GM03348 (cell line): ENCODE measurements around the gene DENND4A.
"Not testable (repeated sequence)": the region's sequence is repeated elsewhere in the genome, so short reads cannot be mapped to it uniquely, and the experiment has no call there.

ENCODE experiments used
- DNase-seq: peaks from one replicate; pipeline ENCODE4 v3.0.0; 2012; ENCODE audit warnings: low spot score

DENND4A gene

DNA sequence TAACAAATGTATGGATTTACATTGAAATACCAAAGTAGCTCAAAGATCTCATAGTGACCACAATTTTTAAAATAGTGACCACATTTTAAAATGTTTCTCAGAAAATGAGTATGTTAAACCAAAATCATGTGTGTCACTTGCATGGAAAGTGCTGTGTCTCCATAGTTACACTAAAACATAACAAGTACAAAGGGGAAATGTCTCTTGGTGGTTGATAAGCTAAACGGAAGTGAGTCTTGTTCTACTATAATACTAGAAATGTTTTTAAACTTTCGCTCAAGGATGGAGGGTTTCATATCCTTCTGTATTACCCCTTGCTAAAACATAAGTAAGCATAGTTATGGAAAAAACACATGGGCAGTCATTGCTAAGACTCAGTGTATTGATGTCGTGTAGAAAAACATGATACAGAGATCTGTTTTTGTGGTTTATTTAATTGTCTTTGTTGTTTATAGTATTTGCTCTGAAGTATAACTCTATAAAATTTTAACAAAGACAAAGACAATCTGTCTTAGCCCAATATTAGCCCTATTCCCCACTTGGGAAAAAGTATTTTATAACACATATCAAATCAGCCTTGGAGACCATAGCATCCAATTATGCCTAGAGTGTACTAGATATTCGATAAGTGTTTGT lies 27.0 kb upstream of the DENND4A start:
- DNase-seq: no peak

DNA sequence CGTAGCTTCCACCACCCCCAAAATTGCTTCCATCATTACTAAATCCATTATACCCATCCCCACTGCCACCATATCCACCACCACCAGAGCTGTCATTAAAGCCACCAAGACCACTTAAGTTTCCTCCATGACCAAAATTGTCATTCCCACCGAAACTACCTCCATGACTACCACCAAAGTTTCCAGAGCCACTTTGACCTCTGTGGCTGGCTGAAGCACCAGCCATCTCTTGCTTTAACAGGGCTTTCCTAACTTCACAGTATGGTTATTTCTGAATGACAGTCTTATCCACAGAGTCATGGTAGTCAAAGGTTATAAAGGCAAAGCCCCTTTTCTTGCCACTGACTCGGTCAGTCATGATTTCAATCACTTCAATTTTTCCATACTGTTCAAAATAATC lies 24.3 kb upstream of the DENND4A start:
- no peak for DNase-seq

DNA sequence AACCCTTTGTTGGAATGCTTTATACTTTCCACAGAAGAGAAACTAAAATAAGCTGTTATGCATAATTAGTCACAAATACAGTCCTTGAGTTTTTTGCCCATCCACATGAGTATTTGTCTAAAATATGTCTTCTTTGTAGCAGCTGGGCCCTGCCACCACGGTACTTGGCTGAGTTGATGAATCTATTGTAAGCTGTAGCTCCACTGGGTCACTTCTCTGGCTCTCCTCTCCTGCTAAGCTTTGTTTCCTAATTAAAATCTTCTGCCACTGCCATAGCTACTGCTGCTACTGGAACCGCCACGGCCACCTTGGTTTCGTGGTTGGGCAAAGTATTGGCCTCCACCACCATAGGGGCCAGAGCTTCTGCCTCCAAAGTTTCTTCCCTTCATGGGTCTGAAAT lies 23.9 kb upstream of the DENND4A start:
- not testable (repeated sequence) for DNase-seq

DNA sequence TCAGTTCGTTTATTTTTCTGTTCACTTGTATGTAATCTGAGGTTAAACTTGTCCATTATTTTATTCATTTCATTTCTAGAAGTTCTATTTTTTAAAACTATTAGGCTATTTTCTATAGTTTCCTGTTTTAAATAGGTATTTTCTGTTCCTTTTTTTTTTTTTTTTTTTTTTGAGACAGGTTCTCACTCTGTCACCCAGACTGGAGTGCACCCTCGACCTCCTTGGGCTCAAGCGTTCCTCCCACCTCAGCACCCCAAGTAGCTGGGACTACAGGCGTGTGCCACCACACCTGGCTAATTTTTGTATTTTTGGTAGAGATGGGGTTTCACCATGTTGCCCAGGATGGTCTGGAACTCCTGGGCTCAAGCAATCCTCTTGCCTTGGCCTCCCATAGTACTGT lies 22.2 kb upstream of the DENND4A start:
- not testable (repeated sequence) for DNase-seq

GRCh38 chr15:65812916-65813315 lies 20.8 kb upstream of the DENND4A start:
- DNase-seq: no peak

GRCh38 chr15:65812467-65812866 lies 20.4 kb upstream of the DENND4A start:
- no peak for DNase-seq

DNA sequence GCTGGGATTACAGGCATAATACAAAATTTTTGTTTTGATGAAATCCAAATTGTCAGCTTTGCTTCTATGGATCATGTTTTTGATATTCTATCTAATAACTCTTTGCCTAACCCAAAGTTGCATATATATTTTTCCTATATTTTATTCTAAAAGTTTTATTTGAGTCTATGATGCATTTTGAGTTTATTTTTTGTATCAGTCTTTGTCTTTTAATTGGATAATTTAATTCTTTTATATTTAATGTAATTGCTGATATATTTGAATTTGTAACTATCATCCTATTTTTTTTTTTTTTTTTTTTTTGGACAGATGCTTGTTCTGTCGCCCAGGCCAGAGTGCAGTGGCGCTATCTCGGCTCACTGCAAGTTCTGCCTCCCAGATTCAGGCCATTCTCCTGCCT lies 19.7 kb upstream of the DENND4A start:
- no peak for DNase-seq

DNA sequence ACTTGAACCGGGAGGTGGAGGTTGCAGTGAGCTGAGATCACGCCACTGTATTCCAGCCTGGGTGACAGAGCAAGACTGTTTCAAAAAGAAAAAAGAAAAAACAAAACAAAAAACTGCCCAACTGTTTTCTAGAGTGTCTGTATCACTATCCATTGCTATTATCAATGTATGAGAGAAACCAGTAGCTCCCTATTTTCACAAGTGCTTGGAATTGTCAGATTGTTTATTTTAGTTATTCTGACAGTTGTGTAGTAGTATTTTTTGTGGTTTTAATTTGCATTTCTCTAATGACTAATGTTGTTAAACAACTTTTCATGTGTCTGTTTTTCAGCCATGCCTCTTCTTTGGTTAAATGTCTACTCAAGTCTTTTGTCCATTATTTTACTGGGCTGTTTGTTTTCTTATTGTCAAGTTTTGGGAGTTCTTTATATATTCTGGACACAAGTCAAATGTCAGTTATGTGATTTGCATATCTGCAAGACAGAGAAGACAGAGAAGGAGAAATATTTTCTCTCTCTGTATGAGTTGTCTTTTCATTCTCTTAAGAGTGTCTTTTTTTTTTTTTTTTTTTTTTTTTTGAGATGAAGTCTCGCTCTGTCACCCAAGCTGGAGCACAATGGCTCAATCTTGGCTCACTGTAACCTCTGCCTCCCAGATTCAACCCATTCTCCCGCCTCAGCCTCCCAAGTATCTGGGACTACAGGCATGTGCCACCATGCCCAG lies 19.1 kb upstream of the DENND4A start:
- DNase-seq: not testable (repeated sequence)

DNA sequence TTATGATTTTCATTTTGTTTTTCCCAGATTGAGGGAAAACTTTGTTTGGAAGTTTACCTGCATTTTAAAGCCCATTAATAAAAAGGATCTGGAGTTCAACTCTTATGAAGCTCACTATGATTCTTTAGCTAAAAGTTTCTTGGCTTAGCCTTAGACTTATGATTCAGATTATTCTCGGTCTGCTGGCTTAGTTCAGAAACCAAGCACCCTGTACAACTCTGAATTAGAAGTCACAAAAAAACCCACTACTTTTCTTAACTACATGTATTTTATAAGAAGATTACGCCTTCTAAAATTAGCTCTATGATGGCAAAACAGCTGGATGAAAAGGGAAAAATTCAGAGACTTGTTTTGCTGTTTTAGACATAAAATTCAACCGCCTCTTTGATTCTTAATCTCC lies 14.3 kb upstream of the DENND4A start:
- DNase-seq: no peak

DNA sequence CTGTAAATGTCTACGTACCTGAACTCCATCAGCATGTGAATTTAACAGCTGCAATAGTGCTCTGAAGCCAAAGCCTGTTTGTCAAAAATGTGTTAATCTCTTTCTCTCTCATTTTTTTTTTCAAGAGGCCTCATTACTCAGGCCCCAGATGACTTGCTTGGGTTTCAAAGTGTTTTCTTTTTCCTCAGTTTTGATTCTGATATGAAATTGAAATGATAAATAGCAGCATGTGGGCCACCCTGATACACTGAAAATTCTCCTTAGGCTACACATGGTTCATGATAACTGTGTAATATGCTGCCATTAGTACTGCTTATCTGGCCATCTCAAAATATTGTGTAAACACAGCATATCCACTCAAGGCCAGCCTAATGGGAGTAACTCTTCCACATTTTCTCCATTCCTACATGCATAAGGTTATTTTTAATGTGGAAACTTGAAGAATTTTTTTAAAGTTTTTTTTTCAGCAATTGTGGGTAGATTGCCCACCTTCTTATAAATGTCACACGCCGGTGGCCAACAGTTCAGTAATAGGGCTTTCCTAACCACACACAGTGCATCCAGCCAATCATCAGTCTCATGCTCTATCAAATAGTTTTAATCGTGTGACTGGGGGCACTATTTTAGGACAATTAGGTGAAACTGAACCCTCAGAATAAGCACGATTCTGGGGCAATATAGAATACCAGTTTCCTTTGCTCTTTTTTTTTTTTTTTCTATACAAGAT lies 13.1 kb upstream of the DENND4A start:
- no peak for DNase-seq

DNA sequence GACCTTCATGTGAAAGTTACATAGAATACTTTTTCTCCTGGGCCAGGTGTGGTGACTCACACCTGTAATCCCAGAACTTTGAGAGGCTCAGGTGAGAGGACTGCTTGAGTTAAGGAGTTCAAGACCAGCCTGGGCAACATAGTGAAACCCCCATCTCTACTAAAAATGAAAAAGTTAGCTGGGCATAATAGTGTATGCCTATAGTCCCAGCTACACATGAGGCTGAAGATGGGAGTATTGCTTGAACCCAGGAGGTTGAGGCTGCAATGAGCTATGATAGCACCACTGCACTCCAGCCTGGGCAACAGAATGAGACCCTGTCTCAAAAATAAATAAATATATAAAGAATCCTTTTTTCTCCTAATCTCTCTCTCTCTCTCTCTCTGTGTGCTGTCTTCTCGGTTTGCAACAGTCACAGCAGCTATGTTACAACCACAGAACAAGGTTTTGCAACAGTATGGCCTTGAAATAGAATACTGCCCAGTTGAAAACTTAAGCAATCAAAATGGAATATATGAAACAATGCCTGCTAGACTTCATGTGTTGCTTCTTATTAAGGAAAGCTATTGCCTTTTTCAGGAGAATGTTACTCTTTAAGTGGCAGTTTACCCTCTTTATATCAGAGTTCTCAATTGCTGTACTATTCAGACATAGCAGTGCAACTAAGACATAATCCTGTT lies 12.3 kb upstream of the DENND4A start:
- no peak for DNase-seq

- no peak for DNase-seq
Observed at GRCh38 chr15:65801229-65801805, 9.2 kb upstream of the DENND4A start.

DNA sequence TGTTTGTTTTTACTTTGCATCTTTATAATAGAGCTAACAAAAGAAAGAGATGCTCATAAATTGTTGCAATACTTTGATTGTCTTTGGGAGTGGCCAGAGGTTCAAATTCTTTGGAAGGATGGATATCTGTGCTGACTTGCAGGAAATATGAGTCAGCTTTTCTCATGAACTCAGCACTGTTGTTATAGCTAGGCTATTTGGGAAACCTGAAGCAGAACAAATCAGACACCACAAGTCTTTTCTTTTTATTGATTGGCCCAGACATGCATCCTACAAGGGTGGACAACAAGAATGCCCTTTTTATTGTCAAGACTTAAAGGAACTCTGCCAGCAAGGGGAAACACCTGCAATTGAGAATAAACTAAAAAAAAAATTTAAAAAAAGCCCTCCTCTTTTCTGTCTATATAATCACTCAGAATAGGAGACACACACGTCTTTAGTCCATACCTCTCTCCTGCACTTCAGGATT lies 4.6 kb upstream of the DENND4A start:
- peak; percentile 36 for DNase-seq

GRCh38 chr15:65795663-65796216 lies 3.6 kb upstream of the DENND4A start:
- no peak for DNase-seq

- DNase-seq: no peak
Observed at GRCh38 chr15:65793818-65794104, 1.7 kb upstream of the DENND4A start.

GRCh38 chr15:65792988-65793817 lies 1.1 kb upstream of the DENND4A start:
- DNase-seq: no peak

DNA sequence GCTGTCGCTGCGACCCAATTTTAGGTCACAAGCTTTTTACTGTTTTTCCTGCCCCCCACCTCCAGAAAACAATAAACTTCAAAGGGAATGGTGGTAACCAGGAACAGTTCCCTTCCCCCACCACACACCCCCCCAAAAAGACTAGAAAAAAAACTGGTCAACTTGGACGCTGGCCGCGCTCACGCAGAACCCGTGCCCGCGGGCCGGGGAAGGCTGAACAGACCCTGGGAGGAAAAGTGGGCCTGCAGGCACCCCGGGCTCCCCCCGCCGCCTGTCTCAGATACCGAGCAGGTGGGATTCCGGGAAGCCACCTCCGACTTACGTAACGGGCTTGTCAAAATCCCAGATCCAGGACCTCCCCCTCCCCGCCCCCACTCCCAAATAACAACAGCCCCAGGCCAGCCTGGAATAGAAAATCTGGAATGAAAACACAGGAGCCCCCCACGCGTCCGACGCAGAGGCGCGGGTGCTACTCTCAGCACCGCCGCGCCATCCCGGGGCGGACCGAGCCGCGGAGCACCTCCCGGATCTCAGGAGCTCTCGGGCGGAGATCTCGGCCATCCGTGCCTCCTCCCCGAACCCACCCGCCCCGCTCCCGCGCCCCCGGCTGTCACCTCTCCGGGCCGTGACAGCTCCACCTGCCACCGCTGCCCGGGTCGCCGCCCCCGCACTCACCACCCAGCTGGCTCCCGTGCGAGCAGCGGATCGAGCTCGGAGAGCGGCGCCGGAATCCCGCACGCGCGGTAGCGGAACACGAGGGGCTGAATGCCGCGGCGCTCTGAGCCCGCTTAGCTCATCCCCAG lies 557 bp downstream of the DENND4A start:
- DNase-seq: no peak

GRCh38 chr15:65790694-65791334 lies 1.3 kb downstream of the DENND4A start:
- DNase-seq: peak; percentile 5

GRCh38 chr15:65789759-65790425 lies 2.2 kb downstream of the DENND4A start:
- DNase-seq: no peak
